Osteoblast (primary cell): ENCODE data around the gene SLC39A11. TPM values are rescaled to one million over a fixed set of nuclear protein-coding genes. Genes with fewer than 3 reads are reported as not detected.
A peak's percentile ranks its signal among the peaks of the same experiment; 100 is the strongest.

ENCODE experiments used
- DNase-seq: peaks from one replicate; pipeline ENCODE4 v3.0.0; 2011; ENCODE audit warnings: low spot score, mixed read lengths; ENCODE audit not compliant: insufficient read length; ENCODE audit errors: missing footprints
- H2AFZ ChIP-seq: 2 replicates; pipeline ENCODE4 v1.6.0; 2011; ENCODE audit warnings: mild to moderate bottlenecking, low read length
- H3K27ac ChIP-seq: 2 replicates; pipeline ENCODE4 v1.5.1; 2011; ENCODE audit warnings: mild to moderate bottlenecking, low read depth, low read length, moderate library complexity
- H3K27me3 ChIP-seq: 2 replicates; pipeline ENCODE4 v1.6.0; 2012; ENCODE audit warnings: mild to moderate bottlenecking, control low read depth, inconsistent platforms, low read length, moderate library complexity; ENCODE audit not compliant: insufficient read depth
- H3K36me3 ChIP-seq: 2 replicates; pipeline ENCODE4 v1.5.1; 2011; ENCODE audit warnings: mild to moderate bottlenecking, low read length, control low read depth, moderate library complexity; ENCODE audit not compliant: insufficient read depth
- H3K4me1 ChIP-seq: 2 replicates; pipeline ENCODE4 v1.5.1; 2011; ENCODE audit warnings: mild to moderate bottlenecking, low read length, control low read depth, moderate library complexity; ENCODE audit not compliant: insufficient read depth
- H3K4me2 ChIP-seq: 2 replicates; pipeline ENCODE4 v1.6.0; 2011; ENCODE audit warnings: mild to moderate bottlenecking, low read length; ENCODE audit not compliant: insufficient read depth
- H3K4me3 ChIP-seq: fragments of 200-600 bp; sonication (generic); 3 replicates; pipeline ENCODE4 v1.5.1; 2012; ENCODE audit warnings: mild to moderate bottlenecking, low read length, inconsistent platforms; ENCODE audit not compliant: insufficient read depth
- H3K79me2 ChIP-seq: 2 replicates; pipeline ENCODE4 v1.6.0; 2012; ENCODE audit warnings: mild to moderate bottlenecking, low read length, control low read depth, inconsistent platforms; ENCODE audit not compliant: insufficient read depth
- H3K9me3 ChIP-seq: 2 replicates; pipeline ENCODE4 v1.5.1; 2011; ENCODE audit warnings: low read depth, low read length, control low read depth
- H4K20me1 ChIP-seq: 2 replicates; pipeline ENCODE4 v1.6.0; 2012; ENCODE audit warnings: mild to moderate bottlenecking, low read length, control low read depth; ENCODE audit not compliant: insufficient read depth
- total RNA-seq: library from RNA; depleted of rRNA; stranded (reverse); fragments of >200 nt; gene quantifications from 2 replicates; pipeline ENCODE4 v1.2.3, GENCODE V29; 2012
- TF ChIP-seq, protein P1 (sequence below): IDR thresholded peaks from 2 replicates; pipeline ENCODE4 v1.5.1; 2011; ENCODE audit warnings: mild to moderate bottlenecking, low read depth, low read length, moderate library complexity; ENCODE audit errors: extremely low read depth

SLC39A11 gene
- total RNA-seq, 1 donor: 27.1 TPM

DNA sequence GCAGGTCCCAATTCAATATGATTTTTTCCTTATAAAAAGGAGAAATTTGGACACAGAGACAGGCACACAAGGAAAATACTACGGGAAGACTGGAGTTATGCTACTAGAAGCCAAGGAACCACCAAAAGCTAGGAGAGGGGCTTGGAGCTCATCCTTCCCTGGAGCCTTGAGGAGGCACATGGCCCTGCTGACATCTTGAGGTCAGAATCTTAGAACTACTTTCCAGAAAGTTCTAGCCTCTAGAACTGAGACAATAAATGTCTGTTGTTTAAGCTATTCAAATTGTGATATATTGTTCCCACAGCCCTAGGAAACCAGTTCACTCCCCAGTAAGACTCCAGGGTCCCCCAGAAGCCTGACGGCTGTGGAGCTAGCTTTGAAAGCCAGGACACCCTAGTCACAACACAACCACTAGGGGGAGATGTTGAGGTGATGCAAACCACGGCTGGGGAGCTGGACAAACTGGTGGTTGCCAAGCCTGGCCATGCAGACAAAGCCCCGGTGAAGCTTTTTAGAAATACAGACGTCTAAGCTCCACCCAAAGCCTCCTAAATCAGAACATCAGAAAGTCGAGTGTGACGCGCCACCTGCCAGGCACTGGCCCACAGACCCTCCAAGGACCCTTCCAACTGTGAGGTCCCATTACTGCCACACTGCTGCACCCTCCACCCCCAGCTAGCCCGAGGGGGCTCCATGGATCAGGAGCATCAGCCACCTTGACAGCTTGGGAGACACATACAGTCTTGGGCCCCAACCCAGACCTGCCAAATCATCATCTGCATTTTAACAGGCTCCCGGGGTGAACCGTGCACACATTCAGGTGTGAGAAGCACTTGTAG lies 106.4 kb downstream of the SLC39A11 start:
- TF ChIP-seq, protein P1, sequence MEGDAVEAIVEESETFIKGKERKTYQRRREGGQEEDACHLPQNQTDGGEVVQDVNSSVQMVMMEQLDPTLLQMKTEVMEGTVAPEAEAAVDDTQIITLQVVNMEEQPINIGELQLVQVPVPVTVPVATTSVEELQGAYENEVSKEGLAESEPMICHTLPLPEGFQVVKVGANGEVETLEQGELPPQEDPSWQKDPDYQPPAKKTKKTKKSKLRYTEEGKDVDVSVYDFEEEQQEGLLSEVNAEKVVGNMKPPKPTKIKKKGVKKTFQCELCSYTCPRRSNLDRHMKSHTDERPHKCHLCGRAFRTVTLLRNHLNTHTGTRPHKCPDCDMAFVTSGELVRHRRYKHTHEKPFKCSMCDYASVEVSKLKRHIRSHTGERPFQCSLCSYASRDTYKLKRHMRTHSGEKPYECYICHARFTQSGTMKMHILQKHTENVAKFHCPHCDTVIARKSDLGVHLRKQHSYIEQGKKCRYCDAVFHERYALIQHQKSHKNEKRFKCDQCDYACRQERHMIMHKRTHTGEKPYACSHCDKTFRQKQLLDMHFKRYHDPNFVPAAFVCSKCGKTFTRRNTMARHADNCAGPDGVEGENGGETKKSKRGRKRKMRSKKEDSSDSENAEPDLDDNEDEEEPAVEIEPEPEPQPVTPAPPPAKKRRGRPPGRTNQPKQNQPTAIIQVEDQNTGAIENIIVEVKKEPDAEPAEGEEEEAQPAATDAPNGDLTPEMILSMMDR: peak; percentile 96
- DNase-seq: peak; percentile 77
- no peak overlapping the region for H2AFZ ChIP-seq

DNA sequence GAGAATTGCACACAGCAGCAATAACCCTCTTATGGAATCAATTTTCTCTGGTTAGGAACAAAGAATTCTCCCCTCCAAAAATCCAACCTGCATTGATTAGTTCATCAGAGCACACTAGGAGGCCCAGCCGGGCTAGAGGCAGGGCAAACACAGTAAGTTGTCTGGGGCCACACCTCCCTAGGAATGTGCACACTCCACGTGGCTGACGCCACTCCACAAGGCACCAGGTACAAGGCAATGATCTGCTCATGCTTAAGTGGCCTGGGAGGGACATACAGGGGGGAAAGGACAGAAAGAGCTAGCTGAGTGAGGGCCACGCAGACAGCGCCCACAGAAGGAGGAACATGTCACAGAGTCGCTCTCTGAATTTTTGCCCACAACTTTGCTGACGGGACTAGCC lies 107.6 kb downstream of the SLC39A11 start:
- Histone ChIP-seq H3K4me3 (no peak overlapping the region), H4K20me1 (peaks cover 5% of the 10 kb centered on the region), H3K4me1 (peaks cover 9% of the 10 kb centered on the region), H3K4me2 (no peak overlapping the region), H3K27ac (peak overlapping the region; percentile 20), H3K27me3 (peaks cover 3% of the 10 kb centered on the region), H2AFZ (no peak overlapping the region), H3K9me3 (no peaks in the 10 kb centered on the region), H3K79me2 (no peaks in the 10 kb centered on the region), H3K36me3 (no peaks in the 10 kb centered on the region)
- TF ChIP-seq, protein P1: no peak
- no peak for DNase-seq

More for the DNA sequence above, 106.4 kb downstream of the SLC39A11 start:
- peaks cover 3% of the 10 kb centered on the region for H3K27me3 ChIP-seq
- no peak overlapping the region for H3K27ac ChIP-seq
- H4K20me1 ChIP-seq: peaks cover 4% of the 10 kb centered on the region
- no peaks in the 10 kb centered on the region for H3K79me2 ChIP-seq
- no peaks in the 10 kb centered on the region for H3K9me3 ChIP-seq
- H3K4me2 ChIP-seq: no peak overlapping the region
- no peak overlapping the region for H3K4me3 ChIP-seq
- peaks cover 9% of the 10 kb centered on the region for H3K4me1 ChIP-seq
- H3K36me3 ChIP-seq: no peaks in the 10 kb centered on the region

DNA sequence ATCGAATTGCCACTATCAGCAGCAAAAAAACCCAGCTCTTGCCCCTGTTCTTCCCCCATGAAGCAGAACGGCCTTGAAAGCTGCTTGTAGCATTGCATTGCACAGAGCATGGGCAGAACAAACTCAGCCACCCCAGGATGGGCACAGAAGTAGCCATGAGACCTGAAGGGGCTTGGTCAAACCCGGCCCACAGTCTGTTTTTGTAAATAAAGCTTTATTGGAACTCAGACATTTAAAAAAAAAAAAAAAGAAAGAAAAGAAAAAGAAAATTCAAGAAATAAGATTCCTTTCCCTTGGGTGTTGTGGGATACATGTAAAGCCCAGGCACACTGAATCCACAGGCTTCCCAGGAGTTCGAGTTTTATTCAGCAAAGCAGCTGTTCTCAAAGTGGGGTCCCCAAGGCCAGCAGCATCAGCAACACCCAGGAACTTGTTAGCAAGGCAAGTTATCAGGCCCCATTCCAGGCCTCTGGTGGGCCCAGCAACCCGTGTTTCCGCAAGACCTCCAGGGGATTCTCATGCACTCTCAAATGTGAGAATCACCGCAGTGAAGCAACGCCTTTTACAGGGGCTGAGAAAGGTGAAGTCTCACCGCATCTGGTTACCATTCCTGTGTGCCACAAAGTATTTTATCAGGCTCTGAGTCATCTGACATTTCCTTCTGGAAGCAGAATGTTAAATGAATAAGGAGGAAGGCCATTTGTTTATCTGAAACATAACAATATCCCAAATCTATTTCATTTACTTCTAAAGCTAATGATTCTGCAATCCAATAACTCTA lies 108.2 kb downstream of the SLC39A11 start:
- DNase-seq: peak; percentile 22
- H3K27me3 ChIP-seq: peaks cover 3% of the 10 kb centered on the region
- no peak overlapping the region for H3K4me3 ChIP-seq
- peaks cover 9% of the 10 kb centered on the region for H4K20me1 ChIP-seq
- H3K9me3 ChIP-seq: no peaks in the 10 kb centered on the region
- no peak overlapping the region for H3K27ac ChIP-seq
- H3K36me3 ChIP-seq: no peaks in the 10 kb centered on the region
- H3K4me2 ChIP-seq: no peak overlapping the region
- no peaks in the 10 kb centered on the region for H3K79me2 ChIP-seq
- TF ChIP-seq, protein P1: no peak
- H3K4me1 ChIP-seq: peaks cover 9% of the 10 kb centered on the region
- no peak overlapping the region for H2AFZ ChIP-seq

DNA sequence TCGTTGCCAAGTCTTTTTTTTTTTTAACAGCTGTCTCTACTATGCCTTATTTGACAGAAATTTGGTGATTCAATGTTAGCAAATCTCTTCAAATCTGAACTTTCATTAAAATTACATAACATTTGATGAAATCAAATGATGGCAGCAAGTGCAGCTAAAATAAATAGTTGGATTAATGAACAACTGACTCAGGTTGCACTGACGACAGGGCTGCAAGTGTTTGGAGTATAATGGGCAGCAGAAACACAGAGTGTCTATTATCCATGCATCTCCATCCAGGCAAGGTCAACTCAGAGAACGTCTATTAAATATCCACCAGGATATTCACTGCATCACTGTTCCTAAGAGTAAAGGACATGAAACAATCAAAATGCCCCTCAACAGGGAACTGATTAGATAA lies 109.8 kb downstream of the SLC39A11 start:
- Histone ChIP-seq H3K4me1 (peaks cover 13% of the 10 kb centered on the region), H3K9me3 (no peaks in the 10 kb centered on the region), H2AFZ (no peak overlapping the region), H3K27me3 (peaks cover 3% of the 10 kb centered on the region), H3K36me3 (no peaks in the 10 kb centered on the region), H3K4me2 (no peak overlapping the region), H3K79me2 (no peaks in the 10 kb centered on the region), H4K20me1 (peaks cover 9% of the 10 kb centered on the region), H3K4me3 (no peak overlapping the region), H3K27ac (no peak overlapping the region)
- no peak for DNase-seq
- TF ChIP-seq, protein P1: no peak
